Heart left ventricle (tissue), 16 donors: ENCODE results near the gene KRT10. TPM values are rescaled to one million over a fixed set of nuclear protein-coding genes. Genes with fewer than 3 reads are reported as not detected.

Experiments
- ATAC-seq, 4 donors: fragments of 200-7000 bp; cut with Tn5 transposase; one replicate each; pipeline ENCODE4 v1.9.1; 2020 to 2022; ENCODE audit warnings: moderate library complexity in 4 of 4, mild to moderate bottlenecking in 3 of 4, moderate number of reproducible peaks in 1 of 4
- DNase-seq, 5 donors: peaks; one replicate each; pipeline ENCODE4 v3.0.0-alpha.2; 2020
- H3K27ac ChIP-seq, 12 donors: fragments of 200-600 bp; sonication (generic) in 4 of 12; one replicate each; pipeline versions ENCODE4 v1.5.0 to v1.8.0; 2016 to 2022; ENCODE audit warnings: mild to moderate bottlenecking in 2 of 12
- H3K27me3 ChIP-seq, 9 donors: fragments of 200-600 bp; sonication (generic) in 2 of 9; one replicate each; pipeline versions ENCODE4 v1.5.1 to v1.8.0; 2016 to 2022; ENCODE audit warnings: mild to moderate bottlenecking in 3 of 9
- H3K36me3 ChIP-seq, 9 donors: fragments of 200-600 bp; sonication (generic) in 2 of 9; one replicate each; pipeline versions ENCODE4 v1.5.0 to v1.8.0; 2018 to 2022; ENCODE audit warnings: mild to moderate bottlenecking in 2 of 9
- H3K4me1 ChIP-seq, 12 donors: fragments of 200-600 bp; sonication (generic) in 4 of 12; one replicate each; pipeline versions ENCODE4 v1.5.0 to v1.8.0; 2016 to 2022; ENCODE audit warnings: mild to moderate bottlenecking in 3 of 12
- H3K4me3 ChIP-seq, 12 donors: fragments of 200-600 bp; sonication (generic) in 4 of 12; one replicate each; pipeline versions ENCODE4 v1.5.0 to v1.8.0; 2017 to 2022; ENCODE audit warnings: mild to moderate bottlenecking in 9 of 12, moderate library complexity in 4 of 12
- H3K9me3 ChIP-seq, 12 donors: fragments of 200-600 bp; sonication (generic) in 4 of 12; one replicate each; pipeline versions ENCODE4 v1.5.0 to v1.8.0; 2016 to 2022; ENCODE audit warnings: mild to moderate bottlenecking in 1 of 12
- POLR2A ChIP-seq, 2 donors: fragments of 450-650 bp; IDR thresholded peaks; one replicate each; pipeline ENCODE4 v1.6.1; 2017; ENCODE audit warnings: antibody characterized with exemption in 2 of 2, mild to moderate bottlenecking in 2 of 2, moderate library complexity in 2 of 2
- WGBS, 4 donors: extraction: QIAGEN DNeasy Blood & Tissue Kit in 2 of 4; methylation state at CpG; one replicate each; pipeline versions ENCODE4 v1.1.5 to v1.1.7; 2013 to 2018; 5-methylcytosine and 5-hydroxymethylcytosine counted together
- intact Hi-C, 10 donors: fragments of 100-400 bp; cut with DNase I; formaldehyde crosslinking; loops; one replicate each; pipeline versions ENCODE4 v1.11.1 to v1.14.2; 2022
- polyA plus RNA-seq, 2 donors: library from polyadenylated mRNA; stranded (reverse); fragments of 200-250 nt; gene quantifications; one replicate each; pipeline ENCODE4 v1.2.3, GENCODE V29; 2013
- total RNA-seq, 9 donors: library from RNA; depleted of rRNA in 2 of 9; stranded (reverse); fragments of >200 nt in 2 of 9; fragmentation: NEBNext Ultra II Directional in 3 of 9; extraction: Animal tissue kit (Norgen Biotek cat#: 25700) in 3 of 9; gene quantifications; one replicate each; pipeline versions ENCODE4 v1.1.0 to v1.2.4, GENCODE V29; 2016 to 2023
- TF ChIP-seq, protein P1 (sequence below), 12 donors: fragments of 200-600 bp; sonication (generic) in 4 of 12; IDR thresholded peaks; one replicate each; pipeline versions ENCODE4 v1.5.0 to v1.8.0; 2018 to 2022; ENCODE audit warnings: antibody characterized with exemption in 12 of 12, mild to moderate bottlenecking in 5 of 12
- donor health status: ischemic (EF 13 %, LVEDD 7.1; RV severe dilation, severe dysfunction).
- donor health status: healthy with polysubstance abuse.
- donor health status: DM: no; HTN: yes; CAD: no.
- donor health status: DM: no; HTN: no; CAD: no.
- donor health status: ischemic (EF 25% LVEDD 6.9; RV normal size, moderate dysfunction).
- donor health status: ischemic (EF 25% LVEDD 5.7; RV mildly dilated, moderate dysfunction).
- donor health status: healthy.
- donor health status: DM: yes; HTN: yes; CAD: no.
- donor health status: ischemic (EF 35%, LVEDD 5.7; RV mildly dilated, moderate dysfunction).
- donor health status: nonischemic (EF 11% LVEDD 7.7; RV severe dilation, severe dysfunction).
- donor health status: DM: yes; HTN: yes; CAD: no.
- donor health status: PGD.
- donor health status: ischemic (EF 29% LVEDD 5.4; RV normal size, mild dysfunction).
- donor health status: nonischemic (EF 23%, LVEDD 6.1; RV moderate dilation, normal function).

The KRT10 gene
- total and polyA plus RNA-seq, 11 donors, result 17.6 to 81.9 (median 50.1) TPM

DNA sequence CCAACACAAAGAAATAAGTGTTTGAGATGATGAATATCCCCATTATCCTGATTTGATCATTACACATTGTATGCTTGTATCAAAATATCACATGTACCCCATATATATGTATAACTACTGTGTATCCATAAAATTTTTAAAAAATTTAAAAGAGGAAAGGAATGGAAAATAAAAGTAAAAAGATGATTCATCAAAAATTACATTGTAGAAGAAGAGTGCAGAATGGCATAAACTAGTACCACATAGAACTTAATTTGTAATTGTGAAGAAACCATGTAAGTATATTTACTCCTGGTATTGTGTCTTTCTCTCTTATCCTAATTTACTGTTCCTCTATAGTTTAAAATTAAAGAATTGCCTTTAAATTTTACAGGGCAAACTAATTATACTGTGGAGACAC lies 11.5 kb upstream of the KRT10 start:
- TF ChIP-seq POLR2A (IDR thresholded peaks at IDR 0.05), result no peak
- TF ChIP-seq, protein P1, sequence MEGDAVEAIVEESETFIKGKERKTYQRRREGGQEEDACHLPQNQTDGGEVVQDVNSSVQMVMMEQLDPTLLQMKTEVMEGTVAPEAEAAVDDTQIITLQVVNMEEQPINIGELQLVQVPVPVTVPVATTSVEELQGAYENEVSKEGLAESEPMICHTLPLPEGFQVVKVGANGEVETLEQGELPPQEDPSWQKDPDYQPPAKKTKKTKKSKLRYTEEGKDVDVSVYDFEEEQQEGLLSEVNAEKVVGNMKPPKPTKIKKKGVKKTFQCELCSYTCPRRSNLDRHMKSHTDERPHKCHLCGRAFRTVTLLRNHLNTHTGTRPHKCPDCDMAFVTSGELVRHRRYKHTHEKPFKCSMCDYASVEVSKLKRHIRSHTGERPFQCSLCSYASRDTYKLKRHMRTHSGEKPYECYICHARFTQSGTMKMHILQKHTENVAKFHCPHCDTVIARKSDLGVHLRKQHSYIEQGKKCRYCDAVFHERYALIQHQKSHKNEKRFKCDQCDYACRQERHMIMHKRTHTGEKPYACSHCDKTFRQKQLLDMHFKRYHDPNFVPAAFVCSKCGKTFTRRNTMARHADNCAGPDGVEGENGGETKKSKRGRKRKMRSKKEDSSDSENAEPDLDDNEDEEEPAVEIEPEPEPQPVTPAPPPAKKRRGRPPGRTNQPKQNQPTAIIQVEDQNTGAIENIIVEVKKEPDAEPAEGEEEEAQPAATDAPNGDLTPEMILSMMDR (IDR thresholded peaks at IDR 0.05), result no peak
- peaks cover 0 to 31% (median 16%) of the 10 kb centered on the region in 9 donors for H3K36me3 ChIP-seq
- ATAC-seq (no peak), DNase-seq (no peak)
- peaks cover 0 to 11% (median 0%) of the 10 kb centered on the region in 12 donors for H3K4me1 ChIP-seq
- no peak overlapping the region for H3K4me3 ChIP-seq
- intact Hi-C loops, result no loop called here
- no peaks in the 10 kb centered on the region for H3K9me3 ChIP-seq
- no peaks in the 10 kb centered on the region for H3K27me3 ChIP-seq
- no peak overlapping the region for H3K27ac ChIP-seq

DNA sequence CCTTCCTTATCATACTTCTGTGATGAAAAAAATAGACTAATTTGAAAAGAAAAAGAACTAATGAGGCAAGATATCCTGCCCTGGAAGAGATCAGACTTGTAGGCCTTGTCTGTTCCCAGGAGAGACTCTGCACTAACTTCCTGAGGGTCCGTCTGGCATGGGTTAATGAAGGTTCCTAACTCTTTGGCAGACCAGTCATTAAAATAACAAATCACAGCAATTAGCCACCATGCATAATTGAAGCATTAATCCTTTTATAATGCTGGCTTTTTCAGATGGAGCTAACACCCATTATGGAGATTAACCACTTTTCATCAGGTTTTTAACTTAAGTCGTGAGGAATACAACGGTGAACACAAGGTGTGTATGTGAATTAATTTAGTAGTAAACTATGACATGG lies 10.4 kb upstream of the KRT10 start:
- Histone ChIP-seq H3K36me3 (peaks cover 0 to 31% (median 16%) of the 10 kb centered on the region in 9 donors), H3K4me1 (peaks cover 0 to 21% (median 5%) of the 10 kb centered on the region in 12 donors), H3K27me3 (no peaks in the 10 kb centered on the region), H3K4me3 (no peak overlapping the region), H3K27ac (peak overlapping the region in 3 of 12 donors; percentile 7 to 37 (median 21)), H3K9me3 (no peaks in the 10 kb centered on the region)
- intact Hi-C loops, result no loop called here
- WGBS, 4 donors, result 50 to 58% (median 54%) methylated on average over 3 of the region's 3 CpGs
- no peak for DNase-seq
- no peak for TF ChIP-seq POLR2A (IDR thresholded peaks at IDR 0.05)
- TF ChIP-seq, protein P1 (IDR thresholded peaks at IDR 0.05), result no peak
- ATAC-seq, result no peak

DNA sequence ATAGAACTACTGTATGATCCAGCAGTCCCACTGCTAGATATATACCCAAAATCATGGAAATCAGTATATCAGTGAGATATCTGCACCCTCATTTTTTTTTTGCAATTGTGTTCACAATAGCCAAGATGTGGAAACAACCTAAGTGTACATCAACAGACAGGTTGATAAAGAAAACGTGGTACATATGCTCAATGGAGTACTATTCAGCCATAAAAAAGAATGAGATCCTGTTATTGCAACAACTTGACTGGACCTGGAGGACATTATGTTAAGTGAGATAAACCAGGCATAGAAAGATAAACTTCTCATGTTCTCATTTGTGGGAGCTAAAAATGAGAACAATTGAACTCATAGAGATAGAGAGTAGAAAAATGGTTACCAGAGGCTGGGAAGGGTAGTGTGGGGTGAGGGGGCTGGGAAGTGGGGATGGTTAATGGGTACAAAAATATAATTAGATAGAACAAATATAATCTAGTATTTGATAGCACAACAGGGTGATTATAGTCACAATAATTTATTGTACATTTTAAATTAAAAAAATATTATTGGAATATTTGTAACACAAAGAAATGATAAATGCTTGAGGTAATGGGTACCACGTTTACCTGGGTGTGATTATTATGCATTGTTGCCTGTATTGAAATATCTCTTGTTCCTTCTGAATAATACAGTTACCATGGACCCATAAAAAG lies 7.8 kb upstream of the KRT10 start:
- H3K4me3 ChIP-seq, result no peak overlapping the region
- peaks cover 0 to 21% (median 9%) of the 10 kb centered on the region in 9 donors for H3K36me3 ChIP-seq
- H3K27me3 ChIP-seq, result no peaks in the 10 kb centered on the region
- intact Hi-C loops, result no loop called here
- no peak overlapping the region for H3K27ac ChIP-seq
- no peak for DNase-seq
- TF ChIP-seq POLR2A (IDR thresholded peaks at IDR 0.05), result no peak
- TF ChIP-seq, protein P1 (IDR thresholded peaks at IDR 0.05), result no peak
- H3K4me1 ChIP-seq, result peaks cover 0 to 24% (median 13%) of the 10 kb centered on the region in 12 donors
- no peak for ATAC-seq
- 89 to 97% (median 91%) methylated on average over 2 of the region's 2 CpGs for WGBS, 4 donors
- H3K9me3 ChIP-seq, result no peaks in the 10 kb centered on the region

DNA sequence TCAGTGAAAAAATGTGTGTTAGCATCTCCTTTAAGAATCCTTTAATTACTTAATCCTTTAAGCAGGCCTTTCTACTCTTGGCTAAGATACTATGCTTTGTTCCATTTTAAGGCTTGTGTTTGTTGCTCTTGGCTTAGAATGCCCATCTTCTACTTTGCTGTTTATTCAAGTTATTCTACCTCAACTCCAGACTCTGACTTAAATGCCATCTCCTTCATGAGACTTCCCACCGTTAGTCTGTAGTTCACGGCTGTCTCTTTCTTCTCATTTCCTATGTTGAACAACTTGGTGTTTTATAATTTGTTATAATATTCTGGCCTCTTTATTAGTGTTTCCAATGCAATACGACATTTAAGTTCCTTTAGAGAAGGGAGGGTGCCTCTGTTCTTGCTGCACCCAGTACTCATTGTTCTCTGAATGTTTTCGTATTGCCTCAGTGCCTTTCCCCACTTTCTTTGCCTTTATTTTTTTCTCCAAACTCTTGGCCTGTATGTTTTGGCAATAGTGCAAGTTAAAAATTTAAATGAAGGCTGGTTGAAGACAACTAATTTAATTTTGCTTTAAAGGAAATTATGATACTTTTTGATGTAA lies 6.1 kb upstream of the KRT10 start:
- Histone ChIP-seq H3K27ac (peak overlapping the region; percentile 25 to 72 (median 50)), H3K4me3 (peak overlapping the region in 1 of 12 donors; percentile 9), H3K27me3 (no peaks in the 10 kb centered on the region), H3K9me3 (no peaks in the 10 kb centered on the region), H3K36me3 (peaks cover 0 to 5% (median 0%) of the 10 kb centered on the region in 9 donors), H3K4me1 (peaks cover 0 to 24% (median 13%) of the 10 kb centered on the region in 12 donors)
- WGBS, 4 donors, result 47 to 63% (median 54%) methylated on average over 4 of the region's 4 CpGs
- no peak for TF ChIP-seq POLR2A (IDR thresholded peaks at IDR 0.05)
- TF ChIP-seq, protein P1 (IDR thresholded peaks at IDR 0.05), result no peak
- peak in 3 of 4 donors; percentile 64 to 74 (median 71) for ATAC-seq
- no peak for DNase-seq
- intact Hi-C loops, result no loop called here
